GM21526 (cell line): ENCODE measurements around the gene PHAF1.
"Not testable (repeated sequence)": the region's sequence is repeated elsewhere in the genome, so short reads cannot be mapped to it uniquely, and the experiment has no call there.

Experiments
- ATAC-seq: cut with Tn5 transposase; IDR thresholded peaks from one replicate; pipeline ENCODE4 v1.9.1; 2021; ENCODE audit warnings: moderate library complexity; ENCODE audit not compliant: unreplicated experiment, low FRiP score

Gene PHAF1

GRCh38 chr16:67104061-67104460 is 5.7 kb upstream of the PHAF1 start:
- no peak for ATAC-seq

- ATAC-seq: no peak
Observed at GRCh38 chr16:67104845-67105244, 4.9 kb upstream of the PHAF1 start.

GRCh38 chr16:67105246-67105645 is 4.5 kb upstream of the PHAF1 start:
- ATAC-seq: no peak

- ATAC-seq: no peak
Observed at GRCh38 chr16:67105881-67106280, 3.9 kb upstream of the PHAF1 start.

GRCh38 chr16:67108489-67108888 is 1.3 kb upstream of the PHAF1 start:
- ATAC-seq: no peak

GRCh38 chr16:67108931-67109406 is 772 bp upstream of the PHAF1 start:
- ATAC-seq: no peak

- no peak for ATAC-seq
Observed at GRCh38 chr16:67111951-67112444, 2.3 kb downstream of the PHAF1 start.

GRCh38 chr16:67112591-67113399 is 3.1 kb downstream of the PHAF1 start:
- ATAC-seq: no peak

- ATAC-seq: no peak
Observed at GRCh38 chr16:67114793-67115192, 5.1 kb downstream of the PHAF1 start.

- ATAC-seq: no peak
Observed at GRCh38 chr16:67115639-67116038, 5.9 kb downstream of the PHAF1 start.

- no peak for ATAC-seq
Observed at GRCh38 chr16:67116388-67117311, 6.9 kb downstream of the PHAF1 start.

GRCh38 chr16:67117716-67118115 is 8.0 kb downstream of the PHAF1 start:
- ATAC-seq: no peak

GRCh38 chr16:67120025-67120424 is 10.3 kb downstream of the PHAF1 start:
- ATAC-seq: no peak

GRCh38 chr16:67122799-67123198 is 13.1 kb downstream of the PHAF1 start:
- not testable (repeated sequence) for ATAC-seq

- ATAC-seq: no peak
Observed at GRCh38 chr16:67128417-67128816, 18.7 kb downstream of the PHAF1 start.

- no peak for ATAC-seq
Observed at GRCh38 chr16:67128887-67129286, 19.1 kb downstream of the PHAF1 start.

GRCh38 chr16:67129422-67129821 is 19.7 kb downstream of the PHAF1 start:
- ATAC-seq: no peak

GRCh38 chr16:67137605-67138004 is 27.9 kb downstream of the PHAF1 start:
- ATAC-seq: no peak

- ATAC-seq: no peak
Observed at GRCh38 chr16:67141391-67141790, 31.6 kb downstream of the PHAF1 start.

- ATAC-seq: no peak
Observed at GRCh38 chr16:67142342-67142741, 32.6 kb downstream of the PHAF1 start.

GRCh38 chr16:67144943-67145342 is 35.2 kb downstream of the PHAF1 start:
- no peak for ATAC-seq
